ENCODE data around the gene NRIP3.
"Not testable (repeated sequence)": the region's sequence is repeated elsewhere in the genome, so short reads cannot be mapped to it uniquely, and the experiment has no call there.

Gene NRIP3

GRCh38 chr11:8998017-8998416 is 5.8 kb downstream of the NRIP3 start:
- no peak overlapping the region for H3K9ac ChIP-seq (ENCODE audit: low read depth, low read length)
- H3K36me3 ChIP-seq (ENCODE audit: control insufficient read depth, insufficient read depth, low read length) = no peaks in the 10 kb centered on the region
- no peak overlapping the region for H3K4me3 ChIP-seq (ENCODE audit: low read depth, low read length)
- no peaks in the 10 kb centered on the region for H3K9me3 ChIP-seq (ENCODE audit: control insufficient read depth, insufficient read depth, low read length)
- peaks cover 23% of the 10 kb centered on the region for H3K27me3 ChIP-seq (ENCODE audit: control insufficient read depth, insufficient read depth, low read length)
- no peak overlapping the region for H3K27ac ChIP-seq (ENCODE audit: low read depth, low read length)
- H3K4me1 ChIP-seq (ENCODE audit: control insufficient read depth, insufficient read depth, low read length) = peaks cover 4% of the 10 kb centered on the region; the same call in 1 of the 2 replicates

GRCh38 chr11:8997451-8997850 is 6.3 kb downstream of the NRIP3 start:
- Histone ChIP-seq H3K9me3 (ENCODE audit: control insufficient read depth, insufficient read depth, low read length) (no peaks in the 10 kb centered on the region), H3K36me3 (ENCODE audit: control insufficient read depth, insufficient read depth, low read length) (no peaks in the 10 kb centered on the region), H3K4me3 (ENCODE audit: low read depth, low read length) (no peak overlapping the region), H3K27ac (ENCODE audit: low read depth, low read length) (no peak overlapping the region), H3K27me3 (ENCODE audit: control insufficient read depth, insufficient read depth, low read length) (peaks cover 17% of the 10 kb centered on the region), H3K4me1 (ENCODE audit: control insufficient read depth, insufficient read depth, low read length) (no peaks in the 10 kb centered on the region), H3K9ac (ENCODE audit: low read depth, low read length) (no peak overlapping the region)

- Histone ChIP-seq H3K4me3 (ENCODE audit: low read depth, low read length) (no peak overlapping the region), H3K27me3 (ENCODE audit: control insufficient read depth, insufficient read depth, low read length) (no peaks in the 10 kb centered on the region), H3K4me1 (ENCODE audit: control insufficient read depth, insufficient read depth, low read length) (no peaks in the 10 kb centered on the region), H3K9me3 (ENCODE audit: control insufficient read depth, insufficient read depth, low read length) (no peaks in the 10 kb centered on the region), H3K27ac (ENCODE audit: low read depth, low read length) (no peak overlapping the region), H3K9ac (ENCODE audit: low read depth, low read length) (no peak overlapping the region), H3K36me3 (ENCODE audit: control insufficient read depth, insufficient read depth, low read length) (no peaks in the 10 kb centered on the region)
These were observed 14.3 kb downstream of the NRIP3 start for GRCh38 chr11:8989453-8989852.

- Histone ChIP-seq H3K9ac (ENCODE audit: low read depth, low read length) (no peak overlapping the region), H3K27me3 (ENCODE audit: control insufficient read depth, insufficient read depth, low read length) (no peaks in the 10 kb centered on the region), H3K4me3 (ENCODE audit: low read depth, low read length) (no peak overlapping the region), H3K4me1 (ENCODE audit: control insufficient read depth, insufficient read depth, low read length) (no peaks in the 10 kb centered on the region), H3K36me3 (ENCODE audit: control insufficient read depth, insufficient read depth, low read length) (no peaks in the 10 kb centered on the region), H3K9me3 (ENCODE audit: control insufficient read depth, insufficient read depth, low read length) (no peaks in the 10 kb centered on the region), H3K27ac (ENCODE audit: low read depth, low read length) (no peak overlapping the region)
These were observed 15.2 kb downstream of the NRIP3 start for GRCh38 chr11:8988329-8989234.

- Histone ChIP-seq H3K27me3 (ENCODE audit: control insufficient read depth, insufficient read depth, low read length) (no peaks in the 10 kb centered on the region), H3K27ac (ENCODE audit: low read depth, low read length) (no peak overlapping the region), H3K4me3 (ENCODE audit: low read depth, low read length) (no peak overlapping the region), H3K4me1 (ENCODE audit: control insufficient read depth, insufficient read depth, low read length) (no peaks in the 10 kb centered on the region), H3K9me3 (ENCODE audit: control insufficient read depth, insufficient read depth, low read length) (no peaks in the 10 kb centered on the region), H3K9ac (ENCODE audit: low read depth, low read length) (no peak overlapping the region), H3K36me3 (ENCODE audit: control insufficient read depth, insufficient read depth, low read length) (no peaks in the 10 kb centered on the region)
These were observed 16.4 kb downstream of the NRIP3 start for GRCh38 chr11:8987446-8987845.

- not testable (repeated sequence) for H3K9ac ChIP-seq (ENCODE audit: low read depth, low read length); H3K36me3 ChIP-seq (ENCODE audit: control insufficient read depth, insufficient read depth, low read length); H3K9me3 ChIP-seq (ENCODE audit: control insufficient read depth, insufficient read depth, low read length); H3K4me3 ChIP-seq (ENCODE audit: low read depth, low read length); H3K4me1 ChIP-seq (ENCODE audit: control insufficient read depth, insufficient read depth, low read length); H3K27me3 ChIP-seq (ENCODE audit: control insufficient read depth, insufficient read depth, low read length); H3K27ac ChIP-seq (ENCODE audit: low read depth, low read length)
These were observed 17.0 kb downstream of the NRIP3 start for GRCh38 chr11:8986772-8987171.

GRCh38 chr11:8985462-8985861 is 18.3 kb downstream of the NRIP3 start:
- Histone ChIP-seq H3K27me3 (ENCODE audit: control insufficient read depth, insufficient read depth, low read length) (no peaks in the 10 kb centered on the region), H3K36me3 (ENCODE audit: control insufficient read depth, insufficient read depth, low read length) (no peaks in the 10 kb centered on the region), H3K4me1 (ENCODE audit: control insufficient read depth, insufficient read depth, low read length) (no peaks in the 10 kb centered on the region), H3K9me3 (ENCODE audit: control insufficient read depth, insufficient read depth, low read length) (no peaks in the 10 kb centered on the region), H3K27ac (ENCODE audit: low read depth, low read length) (no peak overlapping the region), H3K9ac (ENCODE audit: low read depth, low read length) (no peak overlapping the region), H3K4me3 (ENCODE audit: low read depth, low read length) (no peak overlapping the region)

DNA sequence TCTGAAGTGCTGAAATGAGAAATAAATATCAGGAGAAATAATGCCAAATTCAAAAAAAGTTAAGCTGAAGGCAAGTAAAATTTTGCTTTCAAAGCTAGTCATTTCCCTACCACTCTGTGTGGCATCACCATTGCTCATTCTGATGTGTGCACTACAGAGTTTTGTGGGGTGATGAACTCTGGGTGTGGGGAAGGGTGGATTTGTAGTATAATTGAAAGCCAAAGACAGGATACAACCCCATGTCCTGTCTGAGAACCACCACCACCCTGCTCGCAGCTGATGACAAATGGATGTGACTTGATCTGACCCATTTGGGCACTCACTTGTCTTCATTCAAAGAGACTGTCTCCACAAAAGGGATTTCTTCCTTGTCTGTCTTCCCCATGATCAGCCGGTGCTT is 20.2 kb downstream of the NRIP3 start:
- no peak overlapping the region for H3K9ac ChIP-seq (ENCODE audit: low read depth, low read length)
- no peaks in the 10 kb centered on the region for H3K36me3 ChIP-seq (ENCODE audit: control insufficient read depth, insufficient read depth, low read length)
- no peaks in the 10 kb centered on the region for H3K27me3 ChIP-seq (ENCODE audit: control insufficient read depth, insufficient read depth, low read length)

DNA sequence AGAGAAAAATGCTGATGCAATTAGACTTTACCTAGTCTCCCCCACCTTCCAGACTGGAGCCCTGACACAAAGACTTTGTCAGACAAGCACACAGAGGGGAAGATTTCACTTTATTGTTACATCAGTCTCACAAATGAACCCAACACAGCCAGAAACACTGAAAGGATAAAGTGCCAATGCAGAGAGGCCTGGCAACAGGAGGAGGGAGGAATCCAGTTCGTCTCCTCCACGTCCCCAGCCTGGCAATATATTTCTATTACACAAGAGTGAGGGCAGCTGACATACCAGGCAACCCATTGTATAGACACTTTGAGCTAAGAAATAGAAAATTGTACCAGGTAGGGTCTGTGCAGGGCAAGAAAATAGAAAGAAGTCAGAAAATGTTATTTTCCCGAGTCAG is 23.3 kb downstream of the NRIP3 start:
- H3K27ac ChIP-seq (ENCODE audit: low read depth, low read length) = no peak overlapping the region
- H3K4me3 ChIP-seq (ENCODE audit: low read depth, low read length) = no peak overlapping the region
- no peak overlapping the region for H3K9ac ChIP-seq (ENCODE audit: low read depth, low read length)
- no peaks in the 10 kb centered on the region for H3K27me3 ChIP-seq (ENCODE audit: control insufficient read depth, insufficient read depth, low read length)
- H3K9me3 ChIP-seq (ENCODE audit: control insufficient read depth, insufficient read depth, low read length) = no peaks in the 10 kb centered on the region
- H3K36me3 ChIP-seq (ENCODE audit: control insufficient read depth, insufficient read depth, low read length) = no peaks in the 10 kb centered on the region
- no peaks in the 10 kb centered on the region for H3K4me1 ChIP-seq (ENCODE audit: control insufficient read depth, insufficient read depth, low read length)

More for the DNA sequence above, 20.2 kb downstream of the NRIP3 start:
- Histone ChIP-seq H3K4me1 (ENCODE audit: control insufficient read depth, insufficient read depth, low read length) (no peaks in the 10 kb centered on the region), H3K4me3 (ENCODE audit: low read depth, low read length) (no peak overlapping the region), H3K9me3 (ENCODE audit: control insufficient read depth, insufficient read depth, low read length) (no peaks in the 10 kb centered on the region), H3K27ac (ENCODE audit: low read depth, low read length) (no peak overlapping the region)

DNA sequence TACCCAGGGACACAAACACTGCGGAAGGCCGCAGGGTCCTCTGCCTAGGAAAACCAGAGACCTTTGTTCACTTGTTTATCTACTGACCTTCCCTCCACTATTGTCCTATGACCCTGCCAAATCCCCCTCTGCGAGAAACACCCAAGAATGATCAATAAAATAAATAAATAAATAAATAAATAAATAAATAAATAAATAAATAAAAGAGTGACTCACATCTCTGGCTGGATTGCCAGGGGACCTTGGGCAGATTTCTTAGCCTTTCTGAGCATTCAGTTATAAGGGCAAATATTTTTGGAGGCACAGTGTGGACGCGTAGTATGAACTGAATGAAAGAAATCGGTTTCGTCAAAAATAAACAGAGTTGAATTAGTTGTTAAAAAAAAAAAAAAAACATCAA is 24.4 kb downstream of the NRIP3 start:
- not testable (repeated sequence) for H3K27me3 ChIP-seq (ENCODE audit: control insufficient read depth, insufficient read depth, low read length); H3K9ac ChIP-seq (ENCODE audit: low read depth, low read length); H3K9me3 ChIP-seq (ENCODE audit: control insufficient read depth, insufficient read depth, low read length); H3K4me1 ChIP-seq (ENCODE audit: control insufficient read depth, insufficient read depth, low read length); H3K27ac ChIP-seq (ENCODE audit: low read depth, low read length); H3K4me3 ChIP-seq (ENCODE audit: low read depth, low read length); H3K36me3 ChIP-seq (ENCODE audit: control insufficient read depth, insufficient read depth, low read length)

DNA sequence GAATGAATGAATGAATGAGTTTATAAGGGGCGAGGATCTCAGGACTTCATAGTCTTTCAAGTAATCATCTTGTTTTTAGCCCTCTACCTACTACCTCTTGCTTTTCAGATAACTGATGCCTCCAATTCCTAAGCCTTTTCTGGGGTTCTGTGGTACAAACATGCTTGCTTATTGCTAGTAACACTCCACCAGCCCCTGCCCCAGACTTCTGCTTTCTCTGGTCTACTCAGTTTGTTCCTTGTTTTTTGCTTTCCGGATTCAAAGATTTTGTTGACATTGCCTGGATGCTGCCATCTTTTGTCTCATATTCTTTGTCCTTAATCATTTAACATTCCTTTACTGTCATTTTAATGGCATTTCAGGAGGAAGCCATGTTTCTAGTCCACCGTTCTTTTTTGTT is 30.7 kb downstream of the NRIP3 start:
- H3K4me1 ChIP-seq (ENCODE audit: control insufficient read depth, insufficient read depth, low read length) = no peaks in the 10 kb centered on the region
- no peaks in the 10 kb centered on the region for H3K27me3 ChIP-seq (ENCODE audit: control insufficient read depth, insufficient read depth, low read length)
- H3K36me3 ChIP-seq (ENCODE audit: control insufficient read depth, insufficient read depth, low read length) = no peaks in the 10 kb centered on the region
- H3K9ac ChIP-seq (ENCODE audit: low read depth, low read length) = no peak overlapping the region
- no peak overlapping the region for H3K4me3 ChIP-seq (ENCODE audit: low read depth, low read length)
- H3K9me3 ChIP-seq (ENCODE audit: control insufficient read depth, insufficient read depth, low read length) = no peaks in the 10 kb centered on the region
- no peak overlapping the region for H3K27ac ChIP-seq (ENCODE audit: low read depth, low read length)
